K562 (cell line): ENCODE data around the gene ZDHHC20. TPM values are rescaled to one million over a fixed set of nuclear protein-coding genes. Genes with fewer than 3 reads are reported as not detected.

Experiments used
- CC2D1A ChIP-seq: fragments of 450-650 bp; IDR thresholded peaks from 2 replicates; pipeline ENCODE4 v1.6.1; 2017; ENCODE audit warnings: mild to moderate bottlenecking
- CTCFL ChIP-seq: IDR thresholded peaks from 2 replicates; pipeline ENCODE4 v1.6.1; 2011; ENCODE audit warnings: borderline replicate concordance, low read depth, mild to moderate bottlenecking, moderate library complexity, low read length; ENCODE audit not compliant: insufficient read depth, poor library complexity, severe bottlenecking
- DEAF1 ChIP-seq: fragments of 450-650 bp; formaldehyde crosslinking; IDR thresholded peaks from 2 replicates; pipeline ENCODE4 v1.4.0; 2020; ENCODE audit warnings: mild to moderate bottlenecking, moderate library complexity
- ELF2 ChIP-seq: fragments of 250-450 bp; sonication (Bioruptor Pico); IDR thresholded peaks from 2 replicates; pipeline ENCODE4 v1.5.0; 2021; ENCODE audit warnings: mild to moderate bottlenecking
- FOSL1 ChIP-seq: fragments of 200-800 bp; sonication (Bioruptor generic); conservative IDR thresholded peaks from 2 replicates; pipeline ENCODE4 v1.6.1; 2016; ENCODE audit warnings: missing genetic modification characterization, missing compliant biosample characterization
- HMG20B ChIP-seq: fragments of 250-450 bp; sonication (Bioruptor Pico); IDR thresholded peaks from 2 replicates; pipeline ENCODE4 v1.5.0; 2021; ENCODE audit warnings: mild to moderate bottlenecking
- REST ChIP-seq, 2 experiments: fragments of 450-650 bp; formaldehyde crosslinking in 1 of 2; IDR thresholded peaks; 2 replicates each; pipeline versions ENCODE4 v1.4.0 to v1.6.1; 2014 to 2020; ENCODE audit warnings: mild to moderate bottlenecking in 2 of 2, borderline replicate concordance in 1 of 2, low read depth in 1 of 2
- TCF7 ChIP-seq: sonication (generic); IDR thresholded peaks from 2 replicates; pipeline ENCODE4 v1.6.1; 2016; ENCODE audit warnings: antibody characterized with exemption, borderline replicate concordance
- polyA plus RNA-seq, 8 experiments: library from polyadenylated mRNA; depleted of rRNA in 4 of 8; stranded (reverse) in 5 of 8; unstranded in 3 of 8; fragments of >200 nt; fragmentation: Nextera tagmentation in 2 of 8; fragmentation: Illumina TruSeq in 1 of 8; extraction: Ambion mirVana in 2 of 8; extraction: Trizol in 1 of 8; gene quantifications; 2 replicates each; pipeline versions ENCODE4 v1.2.1 to v1.2.3, GENCODE V29; 2011 to 2014; ENCODE audit warnings: inconsistent platforms in 1 of 8, missing spikeins in 1 of 8
- total RNA-seq, 7 experiments: library from RNA; depleted of rRNA in 6 of 7; stranded (reverse); fragments of >200 nt in 6 of 7; fragmentation: Illumina TruSeq in 2 of 7; extraction: Trizol in 2 of 7; gene quantifications; 2 replicates each; pipeline versions ENCODE4 v1.2.1 to v1.2.3, GENCODE V29; 2011 to 2021; ENCODE audit warnings: low replicate concordance in 1 of 7

Gene ZDHHC20
- total and polyA plus RNA-seq, 9 of the 15 experiments (the other 6 are each of a cell fraction or from before 2014, with no cell fraction given), result 2.7 to 20.9 (median 15.8) TPM

- TF ChIP-seq CTCFL (peak; percentile 62), ELF2 (CRISPR knock-in tag) (no peak), DEAF1 (CRISPR knock-in tag) (0 out of 2 replicates have a peak, but pooled peaks have one; percentile 6), CC2D1A (peak; percentile 62; the same call in 1 of the 2 replicates), TCF7 (no peak), HMG20B (CRISPR knock-in tag) (no peak), REST (IDR thresholded peaks at IDR 0.05; ENCODE audit: borderline replicate concordance) (peak; percentile 66), REST (CRISPR knock-in tag; IDR thresholded peaks at IDR 0.05; ENCODE audit: low read depth) (no peak), FOSL1 (tag) (no peak)
These were observed 17.9 kb upstream of the ZDHHC20 start (continued) for GRCh38 chr13:21476893-21477472.
